ELR (cell line): ENCODE measurements around the gene FBXO33.

Experiments used
- DNase-seq: peaks from one replicate; pipeline ENCODE4 v3.0.0-alpha.2; 2015; ENCODE audit warnings: low read depth

Gene FBXO33

GRCh38 chr14:39431416-39432178 lies 636 bp downstream of the FBXO33 start:
- DNase-seq, result peak; percentile 56

GRCh38 chr14:39430762-39431415 lies 1.3 kb downstream of the FBXO33 start:
- DNase-seq, result peak; percentile 54

- no peak for DNase-seq
Observed at GRCh38 chr14:39428118-39428517, 4.1 kb downstream of the FBXO33 start.

GRCh38 chr14:39426605-39427004 lies 5.6 kb downstream of the FBXO33 start:
- DNase-seq, result peak; percentile 62

- DNase-seq, result no peak
Observed at GRCh38 chr14:39425947-39426346, 6.3 kb downstream of the FBXO33 start.

GRCh38 chr14:39423793-39424192 lies 8.4 kb downstream of the FBXO33 start:
- DNase-seq, result no peak

- no peak for DNase-seq
Observed at GRCh38 chr14:39422243-39422642, 10.0 kb downstream of the FBXO33 start.

- DNase-seq, result peak; percentile 32
Observed at GRCh38 chr14:39419272-39419671, 13.0 kb downstream of the FBXO33 start.

GRCh38 chr14:39417014-39417413 lies 15.2 kb downstream of the FBXO33 start:
- DNase-seq, result peak; percentile 40

- DNase-seq, result no peak
Observed at GRCh38 chr14:39416072-39416471, 16.2 kb downstream of the FBXO33 start.

GRCh38 chr14:39406560-39406959 lies 25.7 kb downstream of the FBXO33 start:
- DNase-seq, result no peak

- DNase-seq, result no peak
Observed at GRCh38 chr14:39398382-39398781, 33.9 kb downstream of the FBXO33 start.

- DNase-seq, result peak; percentile 44
Observed at GRCh38 chr14:39396448-39396847, 35.8 kb downstream of the FBXO33 start.

- peak; percentile 58 for DNase-seq
Observed at GRCh38 chr14:39395555-39396254, 36.5 kb downstream of the FBXO33 start.

GRCh38 chr14:39393289-39393688 lies 38.9 kb downstream of the FBXO33 start:
- DNase-seq, result no peak

- no peak for DNase-seq
Observed at GRCh38 chr14:39384177-39384576, 48.1 kb downstream of the FBXO33 start.

GRCh38 chr14:39383741-39384140 lies 48.5 kb downstream of the FBXO33 start:
- no peak for DNase-seq

- no peak for DNase-seq
Observed at GRCh38 chr14:39383026-39383660, 49.1 kb downstream of the FBXO33 start.

- DNase-seq, result no peak
Observed at GRCh38 chr14:39382463-39382862, 49.8 kb downstream of the FBXO33 start.

- DNase-seq, result no peak
Observed at GRCh38 chr14:39381366-39381765, 50.9 kb downstream of the FBXO33 start.

GRCh38 chr14:39376667-39377403 lies 55.4 kb downstream of the FBXO33 start:
- peak; percentile 56 for DNase-seq

- DNase-seq, result peak; percentile 77
Observed at GRCh38 chr14:39374851-39375250, 57.4 kb downstream of the FBXO33 start.
